Esophagus squamous epithelium (tissue), 4 donors: ENCODE results near the gene ANKLE1.

Experiments used
- POLR2A ChIP-seq, 4 donors: fragments of 450-650 bp; IDR thresholded peaks; one replicate each; pipeline ENCODE4 v1.6.1; 2017; ENCODE audit warnings: antibody characterized with exemption in 4 of 4, mild to moderate bottlenecking in 4 of 4, moderate library complexity in 3 of 4
- TF ChIP-seq, protein P1 (sequence below), 6 experiments: fragments of 450-650 bp in 4 of 6; fragments of 200-600 bp in 2 of 6; sonication (generic) in 2 of 6; IDR thresholded peaks; one replicate each; pipeline ENCODE4 v1.5.1; 2016 to 2019; ENCODE audit warnings: antibody characterized with exemption in 6 of 6, mild to moderate bottlenecking in 4 of 6, moderate library complexity in 4 of 6

DNA sequence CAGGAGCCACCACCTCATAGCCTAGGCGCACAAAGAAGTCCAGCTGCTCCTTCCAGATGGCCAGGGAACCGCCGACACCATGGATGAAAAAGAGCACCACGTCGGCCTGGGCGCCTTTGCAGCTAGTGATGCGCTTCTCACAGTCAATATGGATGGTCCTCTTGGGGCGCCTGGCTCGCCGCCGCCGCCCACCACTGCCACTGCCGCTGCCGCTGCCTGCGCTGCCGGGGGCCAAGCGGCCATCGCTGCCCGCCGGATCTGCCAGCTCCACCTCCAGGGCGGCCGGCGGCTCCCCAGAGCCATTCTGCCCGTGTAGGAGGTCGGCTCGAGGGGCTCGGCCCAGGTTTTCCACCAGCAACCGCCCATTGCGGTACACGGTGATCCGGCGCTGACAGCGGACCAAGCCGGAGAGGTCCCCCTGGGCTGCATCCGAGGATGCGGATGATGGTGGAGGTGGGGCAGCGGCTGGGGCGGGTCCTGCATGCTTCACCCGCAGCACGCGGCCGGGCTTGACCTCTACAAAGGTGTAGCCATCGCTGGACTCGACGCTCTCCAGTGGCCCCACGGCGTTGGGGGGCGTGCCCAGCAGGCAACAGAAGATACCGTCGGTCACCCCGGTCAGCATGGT, 19.4 kb downstream of the ANKLE1 start:
- TF ChIP-seq, protein P1, sequence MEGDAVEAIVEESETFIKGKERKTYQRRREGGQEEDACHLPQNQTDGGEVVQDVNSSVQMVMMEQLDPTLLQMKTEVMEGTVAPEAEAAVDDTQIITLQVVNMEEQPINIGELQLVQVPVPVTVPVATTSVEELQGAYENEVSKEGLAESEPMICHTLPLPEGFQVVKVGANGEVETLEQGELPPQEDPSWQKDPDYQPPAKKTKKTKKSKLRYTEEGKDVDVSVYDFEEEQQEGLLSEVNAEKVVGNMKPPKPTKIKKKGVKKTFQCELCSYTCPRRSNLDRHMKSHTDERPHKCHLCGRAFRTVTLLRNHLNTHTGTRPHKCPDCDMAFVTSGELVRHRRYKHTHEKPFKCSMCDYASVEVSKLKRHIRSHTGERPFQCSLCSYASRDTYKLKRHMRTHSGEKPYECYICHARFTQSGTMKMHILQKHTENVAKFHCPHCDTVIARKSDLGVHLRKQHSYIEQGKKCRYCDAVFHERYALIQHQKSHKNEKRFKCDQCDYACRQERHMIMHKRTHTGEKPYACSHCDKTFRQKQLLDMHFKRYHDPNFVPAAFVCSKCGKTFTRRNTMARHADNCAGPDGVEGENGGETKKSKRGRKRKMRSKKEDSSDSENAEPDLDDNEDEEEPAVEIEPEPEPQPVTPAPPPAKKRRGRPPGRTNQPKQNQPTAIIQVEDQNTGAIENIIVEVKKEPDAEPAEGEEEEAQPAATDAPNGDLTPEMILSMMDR (IDR thresholded peaks at IDR 0.05) = no peak
- TF ChIP-seq POLR2A (IDR thresholded peaks at IDR 0.05) = no peak
